GM23338 (cell line): ENCODE results near the gene CDH23.

Source experiments
- CREB1 ChIP-seq: fragments of 250-450 bp; sonication (Bioruptor Pico); IDR thresholded peaks from 2 replicates; pipeline ENCODE4 v1.5.0; 2020; ENCODE audit warnings: low read depth, mild to moderate bottlenecking, moderate library complexity
- EZH2 ChIP-seq: fragments of 200-600 bp; sonication (generic); IDR thresholded peaks from one replicate; pipeline ENCODE4 v1.8.0; 2017; ENCODE audit warnings: antibody characterized with exemption, mild to moderate bottlenecking, low read depth; ENCODE audit not compliant: unreplicated experiment
- EZH2phosphoT487 ChIP-seq: fragments of 200-600 bp; sonication (generic); IDR thresholded peaks from one replicate; pipeline ENCODE4 v1.8.1; 2018; ENCODE audit warnings: antibody characterized with exemption; ENCODE audit not compliant: unreplicated experiment
- JUNB ChIP-seq: IDR thresholded peaks from one replicate; pipeline ENCODE4 v1.6.1; 2016; ENCODE audit warnings: antibody characterized with exemption; ENCODE audit not compliant: unreplicated experiment
- NANOG ChIP-seq: IDR thresholded peaks from 2 replicates; pipeline ENCODE4 v1.6.1; 2016; ENCODE audit warnings: antibody characterized with exemption, borderline replicate concordance
- POLR2AphosphoS5 ChIP-seq: IDR thresholded peaks from 2 replicates; pipeline ENCODE4 v1.6.1; 2016; ENCODE audit warnings: antibody characterized with exemption, low read depth
- REST ChIP-seq: IDR thresholded peaks from one replicate; pipeline ENCODE4 v1.6.1; 2018; ENCODE audit warnings: antibody characterized with exemption; ENCODE audit not compliant: unreplicated experiment
- TF ChIP-seq, protein P1 (sequence below), 2 experiments: fragments of 200-600 bp in 1 of 2; sonication (generic) in 1 of 2; conservative IDR thresholded peaks; 2 replicates each; pipeline versions ENCODE4 v1.5.1 to v1.6.1; 2016 to 2017; ENCODE audit warnings: antibody characterized with exemption in 2 of 2, low read depth in 2 of 2, mild to moderate bottlenecking in 2 of 2, moderate library complexity in 1 of 2

DNA sequence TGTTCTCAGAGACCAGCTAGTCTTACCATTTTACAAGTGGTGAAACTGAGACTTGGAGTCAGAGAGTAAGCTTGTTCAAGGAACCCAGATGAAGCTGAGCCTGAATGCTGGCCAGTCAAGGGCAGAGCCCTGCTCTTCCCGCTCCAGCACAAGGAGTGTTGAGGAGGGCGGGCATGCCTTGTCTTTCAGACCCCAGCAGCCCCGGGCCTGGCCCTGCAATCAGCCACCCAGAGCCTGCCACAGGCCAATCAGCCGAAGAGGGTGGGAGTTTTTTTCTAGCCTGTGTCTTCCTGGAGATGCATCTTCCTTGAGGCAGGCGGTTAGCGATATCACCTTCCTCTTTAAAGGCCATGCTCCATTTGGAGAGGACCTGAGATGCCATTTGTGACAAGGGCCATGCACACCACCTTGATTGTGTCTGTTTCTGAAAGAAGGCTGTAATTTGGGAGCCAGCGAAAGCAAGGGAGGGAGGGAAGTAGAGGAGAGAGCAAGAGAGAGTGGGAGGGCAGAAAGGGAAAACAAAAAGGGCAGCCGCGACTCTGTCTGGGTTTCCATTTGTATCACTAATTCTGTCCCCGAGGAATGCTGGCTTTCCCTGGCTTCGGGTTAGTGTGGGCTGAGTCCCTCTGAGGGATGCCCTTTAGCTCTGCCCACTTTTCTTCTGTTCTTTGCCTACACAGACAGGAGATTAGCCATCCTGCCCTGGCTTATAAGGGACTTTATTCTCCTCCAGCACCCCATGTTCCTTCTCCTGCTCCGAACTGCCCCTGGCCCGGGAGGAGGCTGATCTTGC lies 8.0 kb downstream of the CDH23 start:
- TF ChIP-seq, protein P1, sequence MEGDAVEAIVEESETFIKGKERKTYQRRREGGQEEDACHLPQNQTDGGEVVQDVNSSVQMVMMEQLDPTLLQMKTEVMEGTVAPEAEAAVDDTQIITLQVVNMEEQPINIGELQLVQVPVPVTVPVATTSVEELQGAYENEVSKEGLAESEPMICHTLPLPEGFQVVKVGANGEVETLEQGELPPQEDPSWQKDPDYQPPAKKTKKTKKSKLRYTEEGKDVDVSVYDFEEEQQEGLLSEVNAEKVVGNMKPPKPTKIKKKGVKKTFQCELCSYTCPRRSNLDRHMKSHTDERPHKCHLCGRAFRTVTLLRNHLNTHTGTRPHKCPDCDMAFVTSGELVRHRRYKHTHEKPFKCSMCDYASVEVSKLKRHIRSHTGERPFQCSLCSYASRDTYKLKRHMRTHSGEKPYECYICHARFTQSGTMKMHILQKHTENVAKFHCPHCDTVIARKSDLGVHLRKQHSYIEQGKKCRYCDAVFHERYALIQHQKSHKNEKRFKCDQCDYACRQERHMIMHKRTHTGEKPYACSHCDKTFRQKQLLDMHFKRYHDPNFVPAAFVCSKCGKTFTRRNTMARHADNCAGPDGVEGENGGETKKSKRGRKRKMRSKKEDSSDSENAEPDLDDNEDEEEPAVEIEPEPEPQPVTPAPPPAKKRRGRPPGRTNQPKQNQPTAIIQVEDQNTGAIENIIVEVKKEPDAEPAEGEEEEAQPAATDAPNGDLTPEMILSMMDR (conservative IDR thresholded peaks at IDR 0.05; ENCODE audit: low read depth in 2 of 2), result no peak
- TF ChIP-seq EZH2phosphoT487 (no peak), EZH2 (no peak), REST (no peak), POLR2AphosphoS5 (no peak), JUNB (no peak), CREB1 (CRISPR knock-in tag) (no peak), NANOG (no peak)
